ENCODE results near the gene ABCF3. TPM values are rescaled to one million over a fixed set of nuclear protein-coding genes. Genes with fewer than 3 reads are reported as not detected.

The ABCF3 gene
- 39.2 to 53.8 TPM (median 43.5 TPM) in 3 replicates for polyA plus RNA-seq
- 47.7 TPM for polyA plus RNA-seq (2011; ENCODE audit: low read depth)
- 26.7 and 36.0 TPM in 2 replicates for polyA plus RNA-seq (2011; cell fraction: cytosol; rRNA removed)
- polyA plus RNA-seq (2011; cell fraction: nucleus; rRNA removed): 89.2 and 94.7 TPM in 2 replicates
- polyA plus RNA-seq (2012; ENCODE audit: low replicate concordance): 38.3 and 39.1 TPM in 2 replicates
- polyA minus RNA-seq: 61.1 to 138 TPM (median 89.5 TPM) in 3 replicates
- polyA minus RNA-seq (2011; cell fraction: cytosol; rRNA and poly(A)+ RNA removed): 66.2 TPM
- polyA minus RNA-seq (2011; cell fraction: nucleus; rRNA and poly(A)+ RNA removed): 55.7 and 63.4 TPM in 2 replicates

DNA sequence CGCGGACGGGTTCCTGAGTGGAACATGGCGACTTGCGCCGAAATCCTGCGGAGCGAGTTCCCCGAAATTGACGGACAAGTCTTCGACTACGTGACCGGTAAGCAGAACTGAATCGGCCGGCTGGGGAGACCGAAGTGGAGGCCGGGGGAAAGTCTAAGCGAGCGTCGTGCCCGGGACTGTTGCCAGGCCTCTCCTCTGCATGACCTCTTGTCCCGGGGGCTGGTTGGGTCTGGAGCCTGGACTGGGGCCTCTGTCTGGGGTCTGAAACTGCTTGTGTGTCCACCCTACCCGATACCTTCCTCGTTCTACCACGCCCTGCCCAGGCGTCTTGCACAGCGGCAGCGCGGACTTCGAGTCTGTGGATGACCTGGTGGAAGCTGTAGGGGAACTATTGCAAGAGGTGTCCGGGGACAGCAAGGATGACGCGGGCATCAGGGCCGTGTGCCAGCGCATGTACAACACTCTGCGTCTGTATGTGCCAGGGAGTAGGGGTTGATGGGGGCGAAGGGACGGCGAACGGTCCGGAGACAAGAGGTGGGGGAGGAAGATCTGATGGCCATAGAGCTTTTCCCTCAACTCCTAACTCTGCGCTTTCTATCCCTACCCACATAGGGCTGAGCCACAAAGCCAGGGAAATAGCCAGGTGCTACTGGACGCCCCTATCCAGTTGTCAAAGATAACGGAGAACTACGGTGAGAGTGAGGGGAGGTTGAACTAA is at the start of gene ABCF3:
ABCF3 (plus strand) TSS at position 16 of the 718 bp plus-strand sequence; CDS start at position 25, 9 bp downstream.
- Histone ChIP-seq H3K36me3 (ENCODE audit: control insufficient read depth in 2 of 2, extremely low read depth in 1 of 2, insufficient read depth in 2 of 2, low read length in 2 of 2) (peaks cover 47 to 53% of the 10 kb centered on the region in 2 experiments), H4K20me1 (ENCODE audit: control insufficient read depth, extremely low read depth, insufficient read depth, low read length) (no peaks in the 10 kb centered on the region), H3K4me3 (ENCODE audit: control insufficient read depth in 2 of 3, extremely low read depth in 1 of 3, insufficient read depth in 2 of 3, low read depth in 1 of 3, low read length in 3 of 3) (peak within 1 kb of the TSS; percentile 63 to 90 (median 90)), H3K9me3 (ENCODE audit: control insufficient read depth, low read depth, low read length) (no peaks in the 10 kb centered on the region), H3K27ac (ENCODE audit: control insufficient read depth, insufficient read depth, low read length) (peak within 1 kb of the TSS; percentile 84), H3K4me1 (ENCODE audit: control insufficient read depth, extremely low read depth, insufficient read depth, low read length) (peaks cover 15% of the 10 kb centered on the region), H3K4me2 (ENCODE audit: control insufficient read depth, extremely low read depth, insufficient read depth, low read depth, low read length) (peak within 1 kb of the TSS; percentile 94), H3K9ac (ENCODE audit: control insufficient read depth, extremely low read depth, insufficient read depth, low read length) (peak within 1 kb of the TSS; percentile 82), H3K27me3 (ENCODE audit: control insufficient read depth, extremely low read depth, insufficient read depth, low read length) (no peaks in the 10 kb centered on the region), H3K79me2 (ENCODE audit: control insufficient read depth, insufficient read depth, low read length) (peaks cover 39% of the 10 kb centered on the region), H2AFZ (ENCODE audit: control insufficient read depth, low read length) (peak within 1 kb of the TSS; percentile 82), H3K9me1 (ENCODE audit: control insufficient read depth, extremely low read depth, insufficient read depth, low read length) (no peaks in the 10 kb centered on the region)
- FAIRE-seq (no peak), DNase-seq (ENCODE audit: low read depth, low spot score) (no peak)
- TF ChIP-seq, protein P1, sequence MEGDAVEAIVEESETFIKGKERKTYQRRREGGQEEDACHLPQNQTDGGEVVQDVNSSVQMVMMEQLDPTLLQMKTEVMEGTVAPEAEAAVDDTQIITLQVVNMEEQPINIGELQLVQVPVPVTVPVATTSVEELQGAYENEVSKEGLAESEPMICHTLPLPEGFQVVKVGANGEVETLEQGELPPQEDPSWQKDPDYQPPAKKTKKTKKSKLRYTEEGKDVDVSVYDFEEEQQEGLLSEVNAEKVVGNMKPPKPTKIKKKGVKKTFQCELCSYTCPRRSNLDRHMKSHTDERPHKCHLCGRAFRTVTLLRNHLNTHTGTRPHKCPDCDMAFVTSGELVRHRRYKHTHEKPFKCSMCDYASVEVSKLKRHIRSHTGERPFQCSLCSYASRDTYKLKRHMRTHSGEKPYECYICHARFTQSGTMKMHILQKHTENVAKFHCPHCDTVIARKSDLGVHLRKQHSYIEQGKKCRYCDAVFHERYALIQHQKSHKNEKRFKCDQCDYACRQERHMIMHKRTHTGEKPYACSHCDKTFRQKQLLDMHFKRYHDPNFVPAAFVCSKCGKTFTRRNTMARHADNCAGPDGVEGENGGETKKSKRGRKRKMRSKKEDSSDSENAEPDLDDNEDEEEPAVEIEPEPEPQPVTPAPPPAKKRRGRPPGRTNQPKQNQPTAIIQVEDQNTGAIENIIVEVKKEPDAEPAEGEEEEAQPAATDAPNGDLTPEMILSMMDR (optimal IDR thresholded peaks at IDR 0.05 in 1 of 3, IDR thresholded peaks at IDR 0.05 in 1 of 3, conservative IDR thresholded peaks at IDR 0.05 in 1 of 3; ENCODE audit: extremely low read depth in 1 of 3, insufficient read depth in 2 of 3, low read length in 3 of 3): no peak
- no peak for TF ChIP-seq EZH2 (IDR thresholded peaks at IDR 0.05; ENCODE audit: low read length)
- dilution Hi-C loops (cut with MboI; ENCODE audit: extremely low pct_ligation_motif_present, low sequenced_read_pairs): no loop called here

GRCh38 chr3:184140436-184140835 is 45.6 kb upstream of the ABCF3 start:
- FAIRE-seq: no peak
- TF ChIP-seq EZH2 (IDR thresholded peaks at IDR 0.05; ENCODE audit: low read length): no peak
- Histone ChIP-seq H3K27me3 (ENCODE audit: control insufficient read depth, extremely low read depth, insufficient read depth, low read length) (no peaks in the 10 kb centered on the region), H3K4me3 (ENCODE audit: control insufficient read depth in 2 of 3, extremely low read depth in 1 of 3, insufficient read depth in 2 of 3, low read depth in 1 of 3, low read length in 3 of 3) (no peak overlapping the region), H3K4me2 (ENCODE audit: control insufficient read depth, extremely low read depth, insufficient read depth, low read depth, low read length) (no peak overlapping the region), H3K4me1 (ENCODE audit: control insufficient read depth, extremely low read depth, insufficient read depth, low read length) (peaks cover 15% of the 10 kb centered on the region), H2AFZ (ENCODE audit: control insufficient read depth, low read length) (no peak overlapping the region), H3K36me3 (ENCODE audit: control insufficient read depth in 2 of 2, extremely low read depth in 1 of 2, insufficient read depth in 2 of 2, low read length in 2 of 2) (peaks cover 41 to 44% of the 10 kb centered on the region in 2 experiments), H3K9me3 (ENCODE audit: control insufficient read depth, low read depth, low read length) (no peaks in the 10 kb centered on the region), H3K27ac (ENCODE audit: control insufficient read depth, insufficient read depth, low read length) (no peak overlapping the region), H3K79me2 (ENCODE audit: control insufficient read depth, insufficient read depth, low read length) (peaks cover 31% of the 10 kb centered on the region), H4K20me1 (ENCODE audit: control insufficient read depth, extremely low read depth, insufficient read depth, low read length) (peaks cover 7% of the 10 kb centered on the region), H3K9ac (ENCODE audit: control insufficient read depth, extremely low read depth, insufficient read depth, low read length) (no peak overlapping the region), H3K9me1 (ENCODE audit: control insufficient read depth, extremely low read depth, insufficient read depth, low read length) (no peaks in the 10 kb centered on the region)
- dilution Hi-C loops (cut with MboI; ENCODE audit: extremely low pct_ligation_motif_present, low sequenced_read_pairs): no loop called here
- no peak for DNase-seq (ENCODE audit: low read depth, low spot score)
